ENCODE measurements around the gene RASA3. TPM values are rescaled to one million over a fixed set of nuclear protein-coding genes. Genes with fewer than 3 reads are reported as not detected.

The RASA3 gene
- total RNA-seq, 2 experiments from 2014 or later: 28.9 to 32.3 TPM

GRCh38 chr13:114038211-114038613, 94.2 kb downstream of the RASA3 start:
- no peaks in the 10 kb centered on the region for H3K9me3 Mint-ChIP-seq
- no peak for TF ChIP-seq CTCF (IDR thresholded peaks at IDR 0.05)
- H3K36me3 Mint-ChIP-seq (ENCODE audit: low read depth): peaks cover 13% of the 10 kb centered on the region
- H3K27me3 Mint-ChIP-seq: no peaks in the 10 kb centered on the region
- ChIA-PET POLR2A (no interaction called here), CTCF (no interaction called here)
- peaks cover 15% of the 10 kb centered on the region for H3K4me1 Mint-ChIP-seq (ENCODE audit: low read depth)
- H3K4me3 Mint-ChIP-seq: no peak overlapping the region
- no peak overlapping the region for H3K27ac Mint-ChIP-seq
- DNase-seq (no peak), ATAC-seq (no peak)
- intact Hi-C loops (cut with micrococcal nuclease): no loop called here

GRCh38 chr13:114037674-114038073, 94.7 kb downstream of the RASA3 start:
- Mint-ChIP-seq H3K27me3 (no peaks in the 10 kb centered on the region), H3K9me3 (no peaks in the 10 kb centered on the region), H3K4me3 (no peak overlapping the region), H3K4me1 (ENCODE audit: low read depth) (peaks cover 9% of the 10 kb centered on the region), H3K36me3 (ENCODE audit: low read depth) (peaks cover 8% of the 10 kb centered on the region), H3K27ac (no peak overlapping the region)
- TF ChIP-seq CTCF (IDR thresholded peaks at IDR 0.05): no peak
- DNase-seq: no peak
- intact Hi-C loops (cut with micrococcal nuclease): no loop called here
- no peak for ATAC-seq
- ChIA-PET CTCF (no interaction called here), POLR2A (no interaction called here)

GRCh38 chr13:114035583-114036531, 96.6 kb downstream of the RASA3 start:
- POLR2A ChIA-PET: no interaction called here
- ATAC-seq (no peak), DNase-seq (no peak)
- TF ChIP-seq CTCF (IDR thresholded peaks at IDR 0.05): no peak
- intact Hi-C loops (cut with micrococcal nuclease): loop anchor here (2.0 kb wide), 1 partner anchor 67 kb away; no protein-coding TSS in a partner anchor
- CTCF ChIA-PET: no interaction called here
- Mint-ChIP-seq H3K4me3 (no peak overlapping the region), H3K9me3 (peaks cover 6% of the 10 kb centered on the region), H3K36me3 (ENCODE audit: low read depth) (peaks cover 13% of the 10 kb centered on the region), H3K27ac (no peak overlapping the region), H3K27me3 (no peaks in the 10 kb centered on the region), H3K4me1 (ENCODE audit: low read depth) (peaks cover 19% of the 10 kb centered on the region)

- Mint-ChIP-seq H3K4me3 (no peak overlapping the region), H3K36me3 (ENCODE audit: low read depth) (peaks cover 16% of the 10 kb centered on the region), H3K9me3 (peaks cover 7% of the 10 kb centered on the region), H3K4me1 (ENCODE audit: low read depth) (peaks cover 22% of the 10 kb centered on the region), H3K27ac (no peak overlapping the region), H3K27me3 (no peaks in the 10 kb centered on the region)
- ChIA-PET POLR2A (no interaction called here), CTCF (no interaction called here)
- ATAC-seq: no peak
- intact Hi-C loops (cut with micrococcal nuclease): loop anchor here (2.0 kb wide), 1 partner anchor 68 kb away; no protein-coding TSS in a partner anchor
- DNase-seq: no peak
- no peak for TF ChIP-seq CTCF (IDR thresholded peaks at IDR 0.05)
These were observed 97.2 kb downstream of the RASA3 start for GRCh38 chr13:114035186-114035582.

- DNase-seq (no peak), ATAC-seq (no peak)
- Mint-ChIP-seq H3K9me3 (peaks cover 7% of the 10 kb centered on the region), H3K27ac (no peak overlapping the region), H3K4me3 (no peak overlapping the region), H3K27me3 (no peaks in the 10 kb centered on the region), H3K36me3 (ENCODE audit: low read depth) (peaks cover 16% of the 10 kb centered on the region), H3K4me1 (ENCODE audit: low read depth) (peaks cover 22% of the 10 kb centered on the region)
- TF ChIP-seq CTCF (IDR thresholded peaks at IDR 0.05): no peak
- CTCF ChIA-PET: no interaction called here
- POLR2A ChIA-PET: no interaction called here
- intact Hi-C loops (cut with micrococcal nuclease): loop anchor here (2.0 kb wide), 1 partner anchor 68 kb away; no protein-coding TSS in a partner anchor
These were observed 97.9 kb downstream of the RASA3 start for GRCh38 chr13:114034481-114034891.

All from activated CD8-positive, alpha-beta T cell treated with anti-CD3 and anti-CD28 coated beads for 36 hours (primary cell).